Activated CD8-positive, alpha-beta memory T cell treated with anti-CD3 and anti-CD28 coated beads for 36 hours (primary cell): ENCODE results near the gene CAMK1D. TPM values are rescaled to one million over a fixed set of nuclear protein-coding genes. Genes with fewer than 3 reads are reported as not detected.
"Not testable (repeated sequence)": the region's sequence is repeated elsewhere in the genome, so short reads cannot be mapped to it uniquely, and the experiment has no call there.

Source experiments
- CTCF ChIA-PET: fragments of 350-600 bp; sonication (Branson Sonifier 250); formaldehyde crosslinking; loops from one replicate; lab custom pipeline; 2021; ENCODE audit warnings: antibody characterized with exemption; lab: Charles Lee
- POLR2A ChIA-PET: fragments of 350-600 bp; sonication (Branson Sonifier 250); formaldehyde crosslinking; loops from one replicate; lab custom pipeline; 2021; ENCODE audit warnings: antibody characterized with exemption; lab: Charles Lee
- total RNA-seq, 2 experiments: library from RNA; stranded (reverse); gene quantifications; one replicate each; pipeline ENCODE4 v1.2.3, GENCODE V29; 2021

CAMK1D gene
- total RNA-seq, 2 experiments from 2014 or later, result 8.7 to 11.4 TPM

- POLR2A ChIA-PET, result not testable (repeated sequence)
These were observed 14.2 kb upstream of the CAMK1D start for GRCh38 chr10:12335169-12335568.

GRCh38 chr10:12337453-12338372 lies 11.6 kb upstream of the CAMK1D start:
- CTCF ChIA-PET, result interaction anchor here (0.7 to 1.1 kb wide), 2 partner anchors 11 to 92 kb away, joined by 3 read pairs; no protein-coding TSS in a partner anchor
- POLR2A ChIA-PET, result no interaction called here

More at GRCh38 chr10:12335169-12335568, 14.2 kb upstream of the CAMK1D start:
- CTCF ChIA-PET, result not testable (repeated sequence)

GRCh38 chr10:12338981-12339380 lies 10.4 kb upstream of the CAMK1D start:
- CTCF ChIA-PET, result no interaction called here
- POLR2A ChIA-PET, result no interaction called here

GRCh38 chr10:12340371-12340770 lies 9.0 kb upstream of the CAMK1D start:
- ChIA-PET POLR2A (no interaction called here), CTCF (no interaction called here)

- CTCF ChIA-PET, result no interaction called here
- POLR2A ChIA-PET, result no interaction called here
These were observed 8.4 kb upstream of the CAMK1D start for GRCh38 chr10:12340937-12341336.

GRCh38 chr10:12341526-12341925 lies 7.8 kb upstream of the CAMK1D start:
- CTCF ChIA-PET, result no interaction called here

GRCh38 chr10:12344375-12345110 lies 4.8 kb upstream of the CAMK1D start:
- ChIA-PET CTCF (interaction anchor here (1.0 kb wide), 1 partner anchor 80 kb away, joined by 3 read pairs; no protein-coding TSS in a partner anchor), POLR2A (interaction anchor here (0.6 kb wide), 1 partner anchor 222 kb away, joined by 3 read pairs; no protein-coding TSS in a partner anchor)

More at GRCh38 chr10:12341526-12341925, 7.8 kb upstream of the CAMK1D start:
- POLR2A ChIA-PET, result no interaction called here

- POLR2A ChIA-PET, result interaction anchor here (0.6 to 0.7 kb wide), 3 partner anchors 19 to 73 kb away, joined by 3 to 5 read pairs (median 3); no protein-coding TSS in a partner anchor
These were observed 2.6 kb upstream of the CAMK1D start for GRCh38 chr10:12346707-12347106.

GRCh38 chr10:12348294-12348869 lies 965 bp upstream of the CAMK1D start:
- POLR2A ChIA-PET, result no interaction called here

More at GRCh38 chr10:12346707-12347106, 2.6 kb upstream of the CAMK1D start:
- CTCF ChIA-PET, result interaction anchor here (1.2 kb wide), 2 partner anchors 82 to 138 kb away, joined by 3 read pairs; no protein-coding TSS in a partner anchor

GRCh38 chr10:12349629-12350166 lies 351 bp downstream of the CAMK1D start:
- ChIA-PET CTCF (interaction anchor here (1.2 kb wide), 1 partner anchor 9 kb away, joined by 3 read pairs; no protein-coding TSS in a partner anchor), POLR2A (interaction anchor here (0.6 to 0.8 kb wide), 2 partner anchors 16 to 108 kb away, joined by 3 to 4 read pairs; no protein-coding TSS in a partner anchor)

More at GRCh38 chr10:12348294-12348869, 965 bp upstream of the CAMK1D start:
- CTCF ChIA-PET, result interaction anchor here (1.6 kb wide), 1 partner anchor 11 kb away, joined by 3 read pairs; no protein-coding TSS in a partner anchor

- CTCF ChIA-PET, result interaction anchor here (1.0 to 1.5 kb wide), 4 partner anchors 8 to 306 kb away, joined by 3 to 5 read pairs (median 3); no protein-coding TSS in a partner anchor
- POLR2A ChIA-PET, result interaction anchor here (0.8 kb wide), 1 partner anchor 16 kb away, joined by 4 read pairs; no protein-coding TSS in a partner anchor
These were observed 973 bp downstream of the CAMK1D start for GRCh38 chr10:12350167-12350872.

GRCh38 chr10:12350925-12351324 lies 1.6 kb downstream of the CAMK1D start:
- POLR2A ChIA-PET, result no interaction called here

GRCh38 chr10:12351447-12351846 lies 2.1 kb downstream of the CAMK1D start:
- ChIA-PET POLR2A (no interaction called here), CTCF (interaction anchor here (1.0 to 1.5 kb wide), 3 partner anchors 14 to 305 kb away, joined by 3 to 5 read pairs (median 3); no protein-coding TSS in a partner anchor)

More at GRCh38 chr10:12350925-12351324, 1.6 kb downstream of the CAMK1D start:
- CTCF ChIA-PET, result interaction anchor here (1.0 to 1.5 kb wide), 3 partner anchors 15 to 306 kb away, joined by 3 to 5 read pairs (median 3); no protein-coding TSS in a partner anchor

GRCh38 chr10:12351889-12352288 lies 2.5 kb downstream of the CAMK1D start:
- ChIA-PET POLR2A (no interaction called here), CTCF (interaction anchor here (1.5 kb wide), 1 partner anchor 14 kb away, joined by 5 read pairs; no protein-coding TSS in a partner anchor)

GRCh38 chr10:12353399-12354242 lies 4.3 kb downstream of the CAMK1D start:
- ChIA-PET CTCF (no interaction called here), POLR2A (no interaction called here)

GRCh38 chr10:12354696-12355095 lies 5.3 kb downstream of the CAMK1D start:
- CTCF ChIA-PET, POLR2A ChIA-PET: not testable (repeated sequence)

GRCh38 chr10:12355384-12355783 lies 6.0 kb downstream of the CAMK1D start:
- ChIA-PET CTCF (no interaction called here), POLR2A (no interaction called here)
